Bone marrow (tissue), 2 donors: ENCODE data around the gene PGF.
"Not testable (repeated sequence)": the region's sequence is repeated elsewhere in the genome, so short reads cannot be mapped to it uniquely, and the experiment has no call there.

Experiments used
- DNase-seq, 2 donors: peaks; one replicate each; lab custom pipeline; 2025; lab: John Stamatoyannopoulos, UW

PGF gene

GRCh38 chr14:74955229-74956026 is at the start of gene PGF:
PGF (minus strand) TSS chr14:74955597; CDS start chr14:74955242, 355 bp downstream.
- DNase-seq = peak in 1 of 2 donors; percentile 14

GRCh38 chr14:75003250-75004027 is 48.0 kb upstream of the PGF start:
- no peak for DNase-seq

- peak; percentile 87 to 96 for DNase-seq
Measured at GRCh38 chr14:75002392-75003249, 47.2 kb upstream of the PGF start, which contains the start of gene EIF2B2. EIF2B2 (plus strand) TSS chr14:75002921; CDS start chr14:75002991, 70 bp downstream.

- no peak for DNase-seq
Measured at GRCh38 chr14:75001899-75002298, 46.5 kb upstream of the PGF start.

- no peak for DNase-seq
Measured at GRCh38 chr14:75001261-75001660, 45.9 kb upstream of the PGF start.

- not testable (repeated sequence) for DNase-seq
Measured at GRCh38 chr14:74995781-74996180, 40.4 kb upstream of the PGF start.

- DNase-seq = not testable (repeated sequence)
Measured at GRCh38 chr14:74994182-74994581, 38.8 kb upstream of the PGF start.

- DNase-seq = no peak
Measured at GRCh38 chr14:74988993-74989392, 33.6 kb upstream of the PGF start.

- no peak for DNase-seq
Measured at GRCh38 chr14:74988131-74988530, 32.7 kb upstream of the PGF start.

GRCh38 chr14:74985806-74986205 is 30.4 kb upstream of the PGF start:
- DNase-seq = no peak

GRCh38 chr14:74985028-74985310 is 29.6 kb upstream of the PGF start:
- DNase-seq = no peak

- no peak for DNase-seq
Measured at GRCh38 chr14:74984236-74985027, 29.0 kb upstream of the PGF start.

GRCh38 chr14:74983343-74983742 is 27.9 kb upstream of the PGF start:
- no peak for DNase-seq

GRCh38 chr14:74982661-74983060 is 27.3 kb upstream of the PGF start:
- DNase-seq = no peak

- no peak for DNase-seq
Measured at GRCh38 chr14:74981833-74982232, 26.4 kb upstream of the PGF start.

- no peak for DNase-seq
Measured at GRCh38 chr14:74981462-74981782, 26.0 kb upstream of the PGF start.

- no peak for DNase-seq
Measured at GRCh38 chr14:74980731-74981461, 25.5 kb upstream of the PGF start.

GRCh38 chr14:74980398-74980730 is 25.0 kb upstream of the PGF start:
- DNase-seq = no peak

- DNase-seq = no peak
Measured at GRCh38 chr14:74979442-74980397, 24.3 kb upstream of the PGF start.

- DNase-seq = no peak
Measured at GRCh38 chr14:74979029-74979428, 23.6 kb upstream of the PGF start.
